T-helper 1 cell treated with Interleukin-12 subunit alpha and Interleukin-12 subunit beta and Interleukin-4 antibody, amounts not matched to agents 30 ng/mL and 1 ng/mL, for 36 hours (primary cell): ENCODE data around the gene GLRX2. TPM values are rescaled to one million over a fixed set of nuclear protein-coding genes. Genes with fewer than 3 reads are reported as not detected.
"Not testable (repeated sequence)": the region's sequence is repeated elsewhere in the genome, so short reads cannot be mapped to it uniquely, and the experiment has no call there.

ENCODE experiments used
- intact Hi-C: fragments of 100-400 bp; cut with micrococcal nuclease; formaldehyde crosslinking; loops from one replicate; pipeline ENCODE4 v1.15.1; 2024
- total RNA-seq: library from RNA; stranded (reverse); gene quantifications from 2 replicates; pipeline ENCODE4 v1.2.3, GENCODE V29; 2022

Gene GLRX2
- total RNA-seq, 1 donor from 2014 or later = 18.5 TPM

DNA sequence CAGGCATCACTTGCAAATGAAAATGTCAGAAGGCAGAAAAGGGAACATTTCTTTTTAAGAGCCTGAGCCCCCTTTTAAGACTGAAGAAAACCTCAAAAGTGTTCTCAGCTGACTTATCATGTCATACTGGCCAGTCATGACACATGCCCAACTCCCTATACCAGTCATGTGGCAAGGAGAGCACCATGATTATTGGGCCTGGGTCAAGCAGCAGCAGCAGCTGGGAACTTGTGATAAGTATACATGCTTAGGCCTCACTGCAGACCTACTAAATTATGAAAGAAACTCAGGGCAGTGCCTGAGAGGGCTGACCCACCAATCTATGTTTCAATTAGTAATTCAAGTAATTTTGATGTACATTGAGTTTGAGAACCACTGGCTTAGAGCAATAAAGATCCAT is 37.2 kb downstream of the GLRX2 start:
- intact Hi-C loops = loop anchor here (10.0 kb wide), 1 partner anchor 1227 kb away; no protein-coding TSS in a partner anchor

DNA sequence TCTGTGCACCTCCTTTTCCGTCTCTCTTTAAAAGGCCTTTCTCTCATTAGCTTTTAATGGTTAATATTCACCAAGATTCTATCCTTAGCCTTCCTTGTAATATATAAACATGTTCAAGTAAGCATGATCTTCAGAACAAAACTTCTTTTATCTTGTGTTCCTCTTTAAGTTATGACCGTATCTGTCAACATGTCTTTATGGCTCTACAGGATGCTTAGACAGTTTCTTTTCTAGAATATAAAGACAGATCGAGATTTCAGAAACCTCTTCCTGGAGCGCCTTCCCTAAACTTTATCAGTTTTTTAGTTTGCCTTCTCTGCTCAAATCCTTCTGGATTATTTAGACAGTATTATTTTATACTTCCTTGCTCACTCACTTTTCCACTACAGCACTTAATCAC is 38.6 kb downstream of the GLRX2 start:
- intact Hi-C loops = loop anchor here (10.0 kb wide), 1 partner anchor 1228 kb away; no protein-coding TSS in a partner anchor

DNA sequence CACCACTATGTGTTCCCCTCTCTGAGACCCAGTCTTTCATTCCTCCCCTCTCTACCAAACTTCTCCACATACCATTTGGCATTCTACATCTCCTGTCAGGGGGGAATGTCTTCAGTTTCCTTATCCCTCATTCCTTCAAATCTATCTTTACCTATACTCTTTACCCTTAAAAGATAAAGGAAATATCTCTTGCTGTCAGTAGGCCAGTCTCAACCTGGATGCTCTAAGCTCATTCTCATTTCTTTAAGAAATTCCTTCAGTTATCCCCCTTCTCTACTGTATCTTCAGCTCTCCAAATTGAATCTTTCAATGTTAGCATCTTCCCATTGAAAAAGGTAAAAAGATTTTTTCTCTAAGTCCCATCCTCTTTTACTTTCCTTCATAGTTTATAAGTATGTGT is 39.3 kb downstream of the GLRX2 start:
- intact Hi-C loops = loop anchor here (10.0 kb wide), 1 partner anchor 1229 kb away; no protein-coding TSS in a partner anchor

DNA sequence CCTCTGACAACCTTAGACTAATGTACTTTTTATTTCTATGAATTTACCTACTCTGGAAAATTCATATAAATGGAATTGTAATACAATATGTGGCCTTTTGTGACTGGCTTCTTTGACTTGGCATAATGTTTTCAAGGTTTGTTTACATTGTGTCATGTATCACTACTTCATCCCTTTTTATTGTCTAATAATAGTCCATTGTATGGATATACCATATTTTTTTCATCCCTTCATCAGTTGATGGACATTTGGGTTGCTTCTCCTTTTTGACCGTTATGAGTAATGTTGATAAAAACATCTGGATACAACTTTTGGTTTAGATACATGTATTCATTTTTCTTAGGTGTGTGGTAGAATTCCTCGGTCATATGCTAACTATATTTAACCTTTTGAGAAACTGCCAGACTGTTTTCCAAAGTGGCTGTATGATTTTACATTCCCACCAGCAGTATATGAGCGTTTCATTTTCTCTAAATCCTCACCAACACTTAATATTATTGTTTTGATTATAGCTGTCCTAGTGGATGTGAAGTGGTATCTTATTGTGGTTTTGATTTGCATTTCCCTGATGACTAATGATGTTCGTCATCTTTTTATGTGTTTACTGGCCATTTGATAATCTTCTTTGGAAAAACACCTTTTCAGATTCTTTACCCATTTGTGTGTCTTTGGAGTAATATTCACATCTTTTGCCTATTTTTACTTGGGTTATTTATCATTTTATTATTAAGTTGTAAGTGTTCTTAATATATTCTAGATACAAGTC is 42.3 kb downstream of the GLRX2 start:
- intact Hi-C loops = loop anchor here (10.0 kb wide), 1 partner anchor 1232 kb away; no protein-coding TSS in a partner anchor

DNA sequence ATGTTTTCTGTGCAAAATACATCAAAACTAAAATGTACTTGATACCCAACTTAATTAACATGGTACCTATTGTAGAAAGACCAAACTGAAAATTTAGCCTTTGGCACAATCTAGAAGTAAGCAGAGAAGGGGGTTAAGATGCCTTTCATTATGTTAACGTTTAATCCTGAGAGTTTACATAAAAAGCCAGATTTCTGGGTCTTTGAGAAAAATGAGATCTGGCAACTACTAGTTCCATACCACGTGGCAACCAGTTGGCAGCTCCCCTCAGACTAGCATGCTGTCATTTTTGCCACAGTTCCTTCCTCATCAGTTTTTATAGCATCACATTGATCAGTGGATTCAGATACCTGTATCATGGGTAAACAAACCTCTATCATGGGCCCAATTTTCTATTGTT is 44.3 kb downstream of the GLRX2 start:
- intact Hi-C loops = loop anchor here (1.0 to 10.0 kb wide), 2 partner anchors 9 to 1234 kb away; no protein-coding TSS in a partner anchor

DNA sequence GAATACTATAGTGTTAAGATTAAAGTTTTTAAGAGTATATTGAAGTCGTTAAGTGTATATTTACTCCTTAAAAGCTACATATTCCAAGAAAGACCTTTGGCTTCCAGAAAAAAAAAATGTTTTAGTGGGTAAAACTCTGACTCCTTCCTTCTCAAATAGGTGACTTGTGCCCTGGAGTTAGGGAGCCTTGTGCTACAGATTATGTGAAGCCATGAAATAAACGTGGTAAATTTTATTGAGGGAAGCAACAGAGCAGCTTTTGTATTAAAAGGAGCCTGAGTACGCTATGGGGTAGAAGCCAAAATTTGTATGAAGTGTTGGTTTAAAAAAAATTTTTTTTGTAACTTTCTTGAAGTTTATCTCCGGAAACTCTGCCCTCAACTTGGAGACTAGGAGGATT is 44.8 kb downstream of the GLRX2 start:
- intact Hi-C loops = loop anchor here (1.0 to 10.0 kb wide), 2 partner anchors 10 to 1234 kb away; no protein-coding TSS in a partner anchor

DNA sequence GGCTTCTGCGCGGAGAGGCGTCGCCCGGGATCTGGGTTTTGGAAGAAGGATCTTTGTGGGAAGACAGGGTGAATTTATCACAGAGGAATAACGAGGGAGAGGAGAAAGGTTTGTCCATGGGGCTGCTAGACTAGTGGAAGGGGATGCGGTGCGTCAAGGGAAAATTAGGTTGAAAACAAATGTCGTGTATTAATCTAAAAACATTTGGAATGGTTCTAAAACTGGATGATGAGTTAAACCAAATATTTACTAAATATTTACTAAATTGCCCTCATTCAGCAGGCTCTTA is 45.2 kb downstream of the GLRX2 start:
- intact Hi-C loops = loop anchor here (1.0 to 10.0 kb wide), 2 partner anchors 10 to 1235 kb away; no protein-coding TSS in a partner anchor

DNA sequence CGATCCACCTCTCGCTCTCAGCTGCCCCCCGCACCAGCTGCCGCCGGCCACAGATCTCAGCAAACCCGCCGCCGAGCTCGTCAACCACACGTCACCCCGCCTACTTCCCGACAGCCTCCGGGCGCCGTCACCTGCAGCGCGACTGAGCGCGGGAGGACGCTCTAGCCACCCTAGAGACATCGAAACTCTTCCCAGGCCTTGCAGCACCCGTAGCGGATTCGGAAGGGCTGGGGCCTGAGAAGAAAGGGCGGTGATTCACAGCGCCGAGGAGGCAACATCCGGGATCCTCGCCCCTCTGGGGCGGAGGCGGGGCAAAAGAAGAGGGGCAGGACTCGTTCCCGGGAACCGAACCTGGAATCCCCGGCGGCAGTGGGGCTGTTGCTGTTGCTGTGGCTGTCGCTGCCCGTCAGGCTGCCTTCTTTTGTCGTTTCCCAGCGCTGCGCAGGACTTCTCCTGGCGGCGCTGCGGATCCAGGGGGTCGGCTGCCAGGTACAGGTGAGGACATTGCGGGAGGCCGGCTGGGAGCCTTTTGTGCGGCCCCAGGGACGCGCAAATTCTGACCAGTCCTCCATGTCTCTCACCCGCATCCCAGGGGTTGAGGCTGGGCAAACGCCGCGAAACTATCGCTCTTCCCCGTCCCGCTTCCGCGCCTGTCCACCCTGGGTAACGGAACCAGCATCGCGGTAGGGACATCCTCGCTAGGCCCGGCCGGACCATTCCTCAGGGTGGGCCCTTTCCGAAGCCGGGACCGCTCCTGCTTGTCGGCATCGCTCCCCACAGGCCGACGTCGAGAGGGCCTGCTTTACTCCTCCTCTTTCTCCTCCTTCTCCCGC is 45.7 kb downstream of the GLRX2 start, which contains the start of the genes RO60 and UCHL5:
Gene RO60 (plus strand): TSS at position 331 of the 833 bp plus-strand sequence. CDS start 9,443 bp downstream, outside the sequence.
Gene UCHL5 (minus strand): TSS at position 79 of the 833 bp plus-strand sequence. CDS start 100 bp downstream, outside the sequence.
- intact Hi-C loops = loop anchor here (1.0 to 10.0 kb wide), 9 partner anchors 11 to 1235 kb away; partner anchors contain the start of genes CDC73, GLRX2 and RGS1

DNA sequence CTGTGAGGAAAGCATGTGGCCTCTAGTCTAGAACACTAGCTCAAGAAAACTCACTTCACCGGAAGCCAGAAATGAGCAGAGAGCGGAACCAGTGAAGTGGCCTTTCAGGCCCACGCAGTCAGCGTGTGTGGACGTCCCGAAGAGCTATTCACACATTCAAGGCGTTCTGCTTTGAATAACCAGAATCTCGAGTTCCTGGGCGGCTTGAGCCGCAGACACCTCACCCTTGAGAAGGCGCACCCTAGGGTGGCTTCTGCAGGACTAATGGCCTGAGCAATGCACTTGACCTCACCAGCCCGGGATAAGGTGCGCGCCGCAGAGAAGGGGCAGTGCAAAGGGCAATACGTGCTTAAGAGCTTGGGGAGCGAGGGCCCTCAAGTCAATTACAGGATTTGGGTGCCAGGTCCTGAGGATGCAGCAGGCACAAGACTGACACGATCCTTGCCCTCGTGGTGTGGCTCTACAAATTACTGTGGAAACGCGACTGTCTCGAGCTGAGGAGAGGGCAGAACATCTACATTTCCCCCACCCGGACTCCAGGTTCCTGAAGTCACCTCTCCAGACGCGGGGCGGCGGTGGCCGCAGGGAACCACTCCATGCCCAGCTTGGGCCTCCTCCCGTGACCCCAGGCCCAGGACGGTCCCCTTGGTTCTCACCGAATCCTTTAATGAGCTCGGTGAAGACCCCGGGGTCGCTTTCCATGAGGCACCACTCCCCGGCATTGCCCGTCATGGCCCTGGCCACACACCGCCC is 46.5 kb downstream of the GLRX2 start:
- intact Hi-C loops = loop anchor here (1.0 to 5.0 kb wide), 9 partner anchors 39 to 994 kb away; partner anchors contain the start of genes CDC73, GLRX2, RGS1 and RGS2

DNA sequence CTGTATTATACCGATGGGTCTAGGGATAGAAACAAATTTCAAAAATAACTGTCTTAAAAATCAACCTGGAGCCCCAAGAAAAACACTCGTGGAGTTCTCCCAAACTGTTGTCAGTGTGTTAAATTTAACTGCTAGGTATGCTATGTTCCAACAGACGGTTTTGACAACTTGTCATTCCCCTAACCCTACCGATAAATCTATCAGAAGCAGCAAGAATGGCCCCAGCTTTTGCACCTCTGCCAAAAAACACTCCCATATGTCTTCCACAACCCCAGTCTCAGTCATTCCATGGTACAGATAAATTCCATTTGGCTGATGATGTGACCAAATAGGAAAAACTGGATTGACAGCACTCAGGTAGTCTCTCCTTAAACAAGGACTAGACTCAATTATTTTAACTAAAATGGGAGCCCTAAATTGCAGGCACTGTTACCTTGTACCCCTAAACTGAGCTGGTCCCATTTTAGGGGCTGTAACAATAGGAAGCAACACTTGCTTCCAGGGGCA is 51.0 kb downstream of the GLRX2 start:
- intact Hi-C loops = no loop called here

DNA sequence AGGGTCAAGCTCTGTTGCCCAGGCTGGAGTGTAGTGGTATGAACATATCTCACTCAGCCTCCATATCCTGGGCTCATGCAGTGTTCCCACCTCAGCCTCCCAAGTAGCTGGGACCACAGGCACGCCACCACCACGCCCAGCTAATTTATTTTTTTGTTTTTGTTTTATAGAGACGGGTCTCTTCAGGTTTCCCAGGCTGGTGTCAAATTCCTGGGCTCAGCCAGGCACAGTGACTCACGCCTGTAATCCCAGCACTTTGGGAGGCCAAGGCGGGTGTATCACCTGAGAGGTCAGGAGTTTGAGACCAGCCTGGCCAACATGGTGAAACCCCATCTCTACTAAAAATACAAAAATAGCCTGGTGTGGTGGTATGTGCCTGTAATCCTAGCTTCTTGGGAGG is 56.3 kb downstream of the GLRX2 start:
- intact Hi-C loops = not testable (repeated sequence)

Other genes starting within 250 kb of the GLRX2 start
- 50.9 and 53.9 TPM in 2 replicates for gene UCHL5, start 46.1 kb downstream of the GLRX2 start, total RNA-seq
- 62.5 and 74.8 TPM in 2 replicates for gene RO60, start 45.8 kb downstream of the GLRX2 start, total RNA-seq
- gene CDC73, start 16.6 kb upstream of the GLRX2 start, total RNA-seq = 65.3 and 68.7 TPM in 2 replicates
- 2.1 and 2.9 TPM in 2 replicates for gene B3GALT2, start 81.2 kb upstream of the GLRX2 start, total RNA-seq